Nephron (organoid): ENCODE measurements around the gene SLC39A6.
"Not testable (repeated sequence)": the region's sequence is repeated elsewhere in the genome, so short reads cannot be mapped to it uniquely, and the experiment has no call there.

Source experiments
- H3K27ac Mint-ChIP-seq, 3 experiments: 2 replicates each; pipeline ENCODE4 v1.8.0; 2020; ENCODE audit warnings: mixed read lengths in 3 of 3, mild to moderate bottlenecking in 2 of 3, moderate library complexity in 1 of 3
- H3K27me3 Mint-ChIP-seq: 2 replicates; pipeline ENCODE4 v1.8.0; 2021; ENCODE audit warnings: low read depth, mild to moderate bottlenecking, moderate library complexity, mixed read lengths
- H3K36me3 Mint-ChIP-seq: 2 replicates; pipeline ENCODE4 v1.8.0; 2020; ENCODE audit warnings: low read depth, mixed read lengths
- H3K4me1 Mint-ChIP-seq: 2 replicates; pipeline ENCODE4 v1.8.0; 2020; ENCODE audit warnings: mixed read lengths
- H3K4me3 Mint-ChIP-seq, 3 experiments: 2 replicates each; pipeline ENCODE4 v1.8.0; 2020; ENCODE audit warnings: mild to moderate bottlenecking in 3 of 3, mixed read lengths in 3 of 3, moderate library complexity in 2 of 3
- H3K9me3 Mint-ChIP-seq: 2 replicates; pipeline ENCODE4 v1.8.0; 2020; ENCODE audit warnings: mixed read lengths
- TF ChIP-seq, protein P1 (sequence below), 3 experiments: fragments of 200-600 bp; sonication (generic); IDR thresholded peaks; one replicate each; pipeline ENCODE4 v1.5.0; 2021; ENCODE audit warnings: antibody characterized with exemption in 3 of 3; ENCODE audit not compliant: unreplicated experiment in 3 of 3

SLC39A6 gene

GRCh38 chr18:36094431-36094830, 34.7 kb downstream of the SLC39A6 start:
- Mint-ChIP-seq H3K27ac (no peak overlapping the region), H3K4me1 (no peaks in the 10 kb centered on the region), H3K27me3 (no peaks in the 10 kb centered on the region), H3K36me3 (no peaks in the 10 kb centered on the region), H3K9me3 (no peaks in the 10 kb centered on the region), H3K4me3 (no peak overlapping the region)
- TF ChIP-seq, protein P1, sequence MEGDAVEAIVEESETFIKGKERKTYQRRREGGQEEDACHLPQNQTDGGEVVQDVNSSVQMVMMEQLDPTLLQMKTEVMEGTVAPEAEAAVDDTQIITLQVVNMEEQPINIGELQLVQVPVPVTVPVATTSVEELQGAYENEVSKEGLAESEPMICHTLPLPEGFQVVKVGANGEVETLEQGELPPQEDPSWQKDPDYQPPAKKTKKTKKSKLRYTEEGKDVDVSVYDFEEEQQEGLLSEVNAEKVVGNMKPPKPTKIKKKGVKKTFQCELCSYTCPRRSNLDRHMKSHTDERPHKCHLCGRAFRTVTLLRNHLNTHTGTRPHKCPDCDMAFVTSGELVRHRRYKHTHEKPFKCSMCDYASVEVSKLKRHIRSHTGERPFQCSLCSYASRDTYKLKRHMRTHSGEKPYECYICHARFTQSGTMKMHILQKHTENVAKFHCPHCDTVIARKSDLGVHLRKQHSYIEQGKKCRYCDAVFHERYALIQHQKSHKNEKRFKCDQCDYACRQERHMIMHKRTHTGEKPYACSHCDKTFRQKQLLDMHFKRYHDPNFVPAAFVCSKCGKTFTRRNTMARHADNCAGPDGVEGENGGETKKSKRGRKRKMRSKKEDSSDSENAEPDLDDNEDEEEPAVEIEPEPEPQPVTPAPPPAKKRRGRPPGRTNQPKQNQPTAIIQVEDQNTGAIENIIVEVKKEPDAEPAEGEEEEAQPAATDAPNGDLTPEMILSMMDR (IDR thresholded peaks at IDR 0.05; ENCODE audit: unreplicated experiment in 3 of 3), result no peak

DNA sequence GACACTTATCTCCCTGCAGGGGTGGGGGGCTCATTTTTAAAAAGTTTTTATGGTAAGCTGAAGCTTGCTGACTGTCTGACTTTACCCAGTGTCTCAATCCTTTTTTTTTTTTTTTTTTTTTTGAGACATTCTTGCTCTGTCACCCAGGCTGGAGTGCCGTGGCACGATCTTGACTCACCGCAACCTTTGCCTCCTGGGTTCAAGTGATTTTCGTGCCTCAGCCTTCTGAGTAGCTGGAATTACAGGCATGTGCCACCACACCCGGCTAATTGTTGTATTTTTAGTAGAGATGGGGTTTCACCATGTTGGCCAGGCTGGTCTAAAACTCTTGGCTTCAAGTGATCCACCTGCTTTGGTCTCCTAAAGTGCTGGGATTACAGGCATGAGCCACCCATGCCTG, 37.0 kb downstream of the SLC39A6 start:
- H3K4me3 Mint-ChIP-seq, H3K9me3 Mint-ChIP-seq, H3K36me3 Mint-ChIP-seq, H3K27me3 Mint-ChIP-seq, H3K27ac Mint-ChIP-seq, H3K4me1 Mint-ChIP-seq: not testable (repeated sequence)

GRCh38 chr18:36089001-36089400, 40.1 kb downstream of the SLC39A6 start:
- TF ChIP-seq, protein P1 (IDR thresholded peaks at IDR 0.05; ENCODE audit: unreplicated experiment in 3 of 3), result no peak
- H3K4me1 Mint-ChIP-seq, result no peaks in the 10 kb centered on the region
- H3K36me3 Mint-ChIP-seq, result no peaks in the 10 kb centered on the region
- H3K27me3 Mint-ChIP-seq, result no peaks in the 10 kb centered on the region
- H3K27ac Mint-ChIP-seq, result no peak overlapping the region
- H3K4me3 Mint-ChIP-seq, result no peak overlapping the region
- H3K9me3 Mint-ChIP-seq, result peaks cover under 1% of the 10 kb centered on the region

DNA sequence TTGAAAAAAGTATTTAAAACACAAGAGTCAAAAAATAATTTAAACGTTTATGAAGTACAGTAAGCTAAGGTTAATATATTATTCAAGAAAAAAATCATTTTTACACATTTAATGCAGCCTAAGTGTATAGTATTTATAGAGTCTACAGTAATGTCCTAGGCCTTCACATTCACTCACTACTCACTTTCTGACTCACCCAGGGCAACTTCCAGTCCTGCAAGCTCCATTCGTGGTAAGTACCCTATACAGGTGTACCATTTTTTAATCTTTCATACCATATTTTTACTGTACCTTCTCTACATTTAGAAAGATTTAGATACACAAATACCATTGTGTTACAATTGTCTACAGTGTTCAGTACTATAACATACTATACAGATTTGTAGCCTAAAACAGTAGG, 40.9 kb downstream of the SLC39A6 start:
- Mint-ChIP-seq H3K9me3 (peaks cover 2% of the 10 kb centered on the region), H3K4me1 (no peaks in the 10 kb centered on the region), H3K4me3 (no peak overlapping the region), H3K27ac (no peak overlapping the region), H3K36me3 (no peaks in the 10 kb centered on the region), H3K27me3 (no peaks in the 10 kb centered on the region)
- TF ChIP-seq, protein P1 (IDR thresholded peaks at IDR 0.05; ENCODE audit: unreplicated experiment in 3 of 3), result no peak

GRCh38 chr18:36086186-36086585, 43.0 kb downstream of the SLC39A6 start:
- Mint-ChIP-seq H3K4me1 (no peaks in the 10 kb centered on the region), H3K27me3 (no peaks in the 10 kb centered on the region), H3K27ac (no peak overlapping the region), H3K36me3 (no peaks in the 10 kb centered on the region), H3K9me3 (peaks cover 9% of the 10 kb centered on the region), H3K4me3 (no peak overlapping the region)
- TF ChIP-seq, protein P1 (IDR thresholded peaks at IDR 0.05; ENCODE audit: unreplicated experiment in 3 of 3), result no peak

- Mint-ChIP-seq H3K9me3 (peaks cover 14% of the 10 kb centered on the region), H3K4me3 (no peak overlapping the region), H3K36me3 (no peaks in the 10 kb centered on the region), H3K27ac (no peak overlapping the region), H3K4me1 (no peaks in the 10 kb centered on the region), H3K27me3 (no peaks in the 10 kb centered on the region)
- TF ChIP-seq, protein P1 (IDR thresholded peaks at IDR 0.05; ENCODE audit: unreplicated experiment in 3 of 3), result no peak
Observed at GRCh38 chr18:36085195-36085594, 43.9 kb downstream of the SLC39A6 start.
